Natural killer cell (primary cell): ENCODE results near the gene GRIN2A. TPM values are rescaled to one million over a fixed set of nuclear protein-coding genes. Genes with fewer than 3 reads are reported as not detected.

Source experiments
- ATAC-seq, 3 donors: fragments of 150-1000 bp in 2 of 3; fragments of 200-7000 bp in 1 of 3; cut with Tn5 transposase; 1 replicate in 1 of 3; 2 replicates in 2 of 3; pipeline ENCODE4 v1.10.0; 2021; ENCODE audit warnings: mild to moderate bottlenecking in 2 of 3, moderate library complexity in 2 of 3
- DNase-seq, 2 donors: peaks; one replicate each; pipeline versions ENCODE4 v3.0.0 to v3.0.0-alpha.2; 2013 to 2021; ENCODE audit warnings: mixed read lengths in 1 of 2
- H3K27ac ChIP-seq: one replicate; pipeline ENCODE4 v1.5.1; 2013; ENCODE audit warnings: mild to moderate bottlenecking, low read length
- H3K27me3 ChIP-seq: one replicate; pipeline ENCODE4 v1.6.1; 2013; ENCODE audit warnings: low read length; ENCODE audit not compliant: control insufficient read depth, insufficient read depth
- H3K36me3 ChIP-seq: one replicate; pipeline ENCODE4 v1.6.1; 2013; ENCODE audit warnings: low read length; ENCODE audit not compliant: control insufficient read depth, insufficient read depth
- H3K4me1 ChIP-seq: one replicate; pipeline ENCODE4 v1.6.1; 2013; ENCODE audit warnings: low read length; ENCODE audit not compliant: control insufficient read depth, insufficient read depth
- H3K4me3 ChIP-seq: one replicate; pipeline ENCODE4 v1.5.1; 2013; ENCODE audit warnings: low read length
- H3K9me3 ChIP-seq: one replicate; pipeline ENCODE4 v1.6.1; 2013; ENCODE audit warnings: low read length; ENCODE audit not compliant: control insufficient read depth, insufficient read depth
- H3K27ac Mint-ChIP-seq, 2 donors: one replicate each; pipeline ENCODE4 v1.8.0; 2022; ENCODE audit warnings: mild to moderate bottlenecking in 2 of 2, mixed read lengths in 2 of 2, moderate library complexity in 1 of 2
- H3K27me3 Mint-ChIP-seq, 2 donors: one replicate each; pipeline ENCODE4 v1.8.0; 2022; ENCODE audit warnings: low read depth in 2 of 2, mixed read lengths in 2 of 2
- H3K36me3 Mint-ChIP-seq: one replicate; pipeline ENCODE4 v1.8.0; 2022; ENCODE audit warnings: mixed read lengths
- H3K4me1 Mint-ChIP-seq, 2 donors: one replicate each; pipeline ENCODE4 v1.8.0; 2022; ENCODE audit warnings: mixed read lengths in 2 of 2
- H3K4me3 Mint-ChIP-seq: one replicate; pipeline ENCODE4 v1.8.0; 2022; ENCODE audit warnings: mild to moderate bottlenecking, moderate library complexity, mixed read lengths
- H3K9me3 Mint-ChIP-seq, 2 donors: one replicate each; pipeline ENCODE4 v1.8.0; 2022; ENCODE audit warnings: mixed read lengths in 2 of 2
- CTCF ChIP-seq: fragments of 200-600 bp; IDR thresholded peaks from one replicate; pipeline ENCODE4 v1.8.0; 2022; ENCODE audit warnings: antibody characterized with exemption
- WGBS: methylation state at CpG from one replicate; pipeline ENCODE4 v1.1.7; 2013; ENCODE audit warnings: missing lambda C conversion rate; ENCODE audit not compliant: insufficient coverage; 5-methylcytosine and 5-hydroxymethylcytosine counted together
- intact Hi-C: fragments of 100-400 bp; cut with micrococcal nuclease; formaldehyde crosslinking; loops from one replicate; pipeline ENCODE4 v1.14.2; 2022
- total RNA-seq, 4 donors: library from RNA; stranded (reverse); fragments of 120-200 nt in 1 of 4; gene quantifications; one replicate each; pipeline versions ENCODE4 v1.2.3 to v1.2.4, GENCODE V29; 2013 to 2022

Gene GRIN2A
- total RNA-seq, 3 donors from 2014 or later (not counting 1 experiment from before 2014, with no cell fraction given): not detected

- H3K27ac ChIP-seq: no peak overlapping the region
- no peaks in the 10 kb centered on the region for H3K27me3 ChIP-seq
- no peak for DNase-seq
- no peak for TF ChIP-seq CTCF
- Mint-ChIP-seq H3K36me3 (no peaks in the 10 kb centered on the region), H3K4me3 (no peak overlapping the region), H3K27ac (no peak overlapping the region), H3K9me3 (no peaks in the 10 kb centered on the region), H3K27me3 (no peaks in the 10 kb centered on the region), H3K4me1 (no peaks in the 10 kb centered on the region)
- no peaks in the 10 kb centered on the region for H3K36me3 ChIP-seq
- no peaks in the 10 kb centered on the region for H3K4me1 ChIP-seq
- 72% methylated on average over 8 of the region's 8 CpGs for WGBS
- ATAC-seq: no peak
- H3K4me3 ChIP-seq: no peak overlapping the region
- H3K9me3 ChIP-seq: no peaks in the 10 kb centered on the region
- intact Hi-C loops: no loop called here
Measured at GRCh38 chr16:9859701-9860327, 322.4 kb downstream of the GRIN2A start.

- H3K9me3 Mint-ChIP-seq: peaks cover 0 to 3% of the 10 kb centered on the region in 2 donors
- no peak for TF ChIP-seq CTCF
- intact Hi-C loops: no loop called here
Measured at GRCh38 chr16:9854675-9855074, 327.6 kb downstream of the GRIN2A start.

GRCh38 chr16:9852003-9852402 is 330.2 kb downstream of the GRIN2A start:
- Histone ChIP-seq H3K4me3 (no peak overlapping the region), H3K9me3 (no peaks in the 10 kb centered on the region), H3K4me1 (no peaks in the 10 kb centered on the region), H3K27ac (no peak overlapping the region), H3K36me3 (no peaks in the 10 kb centered on the region), H3K27me3 (no peaks in the 10 kb centered on the region)
- Mint-ChIP-seq H3K9me3 (peaks cover 0 to 3% of the 10 kb centered on the region in 2 donors), H3K4me1 (no peaks in the 10 kb centered on the region), H3K27ac (no peak overlapping the region), H3K27me3 (no peaks in the 10 kb centered on the region), H3K4me3 (no peak overlapping the region), H3K36me3 (no peaks in the 10 kb centered on the region)
- ATAC-seq: no peak
- WGBS: 85% methylated on average over 5 of the region's 5 CpGs
- no peak for DNase-seq
- intact Hi-C loops: no loop called here
- TF ChIP-seq CTCF: no peak

More at GRCh38 chr16:9854675-9855074, 327.6 kb downstream of the GRIN2A start:
- Mint-ChIP-seq H3K27me3 (no peaks in the 10 kb centered on the region), H3K4me3 (no peak overlapping the region), H3K4me1 (no peaks in the 10 kb centered on the region), H3K27ac (no peak overlapping the region), H3K36me3 (no peaks in the 10 kb centered on the region)
- H3K27ac ChIP-seq: no peak overlapping the region
- ATAC-seq: no peak
- H3K4me3 ChIP-seq: no peak overlapping the region
- H3K36me3 ChIP-seq: no peaks in the 10 kb centered on the region
- H3K27me3 ChIP-seq: no peaks in the 10 kb centered on the region
- DNase-seq: no peak
- H3K4me1 ChIP-seq: no peaks in the 10 kb centered on the region
- H3K9me3 ChIP-seq: no peaks in the 10 kb centered on the region
- 56% methylated on average over 1 of the region's 2 CpGs for WGBS

GRCh38 chr16:9850817-9851216 is 331.4 kb downstream of the GRIN2A start:
- 74% methylated on average over 8 of the region's 9 CpGs for WGBS
- intact Hi-C loops: no loop called here

More at GRCh38 chr16:9850817-9851216, 331.4 kb downstream of the GRIN2A start:
- no peak overlapping the region for H3K27ac Mint-ChIP-seq
- H3K36me3 ChIP-seq: no peaks in the 10 kb centered on the region
- H3K27me3 Mint-ChIP-seq: no peaks in the 10 kb centered on the region
- no peak for DNase-seq
- H3K9me3 ChIP-seq: no peaks in the 10 kb centered on the region
- no peak overlapping the region for H3K4me3 Mint-ChIP-seq
- no peaks in the 10 kb centered on the region for H3K4me1 Mint-ChIP-seq
- ATAC-seq: no peak
- H3K27me3 ChIP-seq: no peaks in the 10 kb centered on the region
- TF ChIP-seq CTCF: no peak
- no peaks in the 10 kb centered on the region for H3K4me1 ChIP-seq
- H3K9me3 Mint-ChIP-seq: peaks cover 0 to 5% of the 10 kb centered on the region in 2 donors
- no peak overlapping the region for H3K4me3 ChIP-seq
- no peak overlapping the region for H3K27ac ChIP-seq
- H3K36me3 Mint-ChIP-seq: no peaks in the 10 kb centered on the region
